HEK293T (cell line): ENCODE data around the gene USF3.

Source experiments
- CTCF ChIA-PET: fragments of 350-600 bp; formaldehyde crosslinking; extraction: SDS; loops from one replicate; lab custom pipeline; 2021; ENCODE audit warnings: antibody characterized with exemption, inconsistent platforms; lab: Yijun Ruan, JAX
- POLR2A ChIA-PET: fragments of 350-600 bp; formaldehyde crosslinking; extraction: SDS; loops from one replicate; lab custom pipeline; 2020; ENCODE audit warnings: antibody characterized with exemption, inconsistent platforms; lab: Yijun Ruan, JAX
- DNase-seq: peaks from one replicate; pipeline ENCODE4 v3.0.0; 2012; ENCODE audit warnings: mixed read lengths; ENCODE audit errors: extremely low spot score
- ARNT ChIP-seq: fragments of 450-650 bp; IDR thresholded peaks from 2 replicates; pipeline ENCODE4 v1.6.1; 2017; ENCODE audit warnings: mild to moderate bottlenecking
- BHLHE40 ChIP-seq: fragments of 450-650 bp; IDR thresholded peaks from 2 replicates; pipeline ENCODE4 v1.6.1; 2016; ENCODE audit warnings: mild to moderate bottlenecking, moderate library complexity, borderline replicate concordance
- CTBP1 ChIP-seq: fragments of 450-650 bp; IDR thresholded peaks from 2 replicates; pipeline ENCODE4 v1.6.1; 2016; ENCODE audit warnings: borderline replicate concordance
- ELF4 ChIP-seq: fragments of 450-650 bp; IDR thresholded peaks from 2 replicates; pipeline ENCODE4 v1.6.1; 2017; ENCODE audit warnings: antibody characterized with exemption
- FOXA1 ChIP-seq: fragments of 450-650 bp; IDR thresholded peaks from 2 replicates; pipeline ENCODE4 v1.6.1; 2016; ENCODE audit warnings: mild to moderate bottlenecking
- FOXK2 ChIP-seq: fragments of 450-650 bp; IDR thresholded peaks from 2 replicates; pipeline ENCODE4 v1.6.1; 2016; ENCODE audit warnings: mild to moderate bottlenecking
- FOXM1 ChIP-seq: fragments of 450-650 bp; IDR thresholded peaks from 2 replicates; pipeline ENCODE4 v1.6.1; 2017; ENCODE audit warnings: mild to moderate bottlenecking, borderline replicate concordance
- HDGF ChIP-seq: fragments of 450-650 bp; IDR thresholded peaks from 2 replicates; pipeline ENCODE4 v1.6.1; 2017; ENCODE audit warnings: antibody characterized with exemption, borderline replicate concordance
- L3MBTL2 ChIP-seq: fragments of 450-650 bp; conservative IDR thresholded peaks from 2 replicates; pipeline ENCODE4 v1.6.1; 2016; ENCODE audit warnings: mild to moderate bottlenecking
- LEF1 ChIP-seq: fragments of 450-650 bp; IDR thresholded peaks from 2 replicates; pipeline ENCODE4 v1.6.1; 2017; ENCODE audit warnings: mild to moderate bottlenecking, borderline replicate concordance
- NFRKB ChIP-seq: fragments of 450-650 bp; IDR thresholded peaks from 2 replicates; pipeline ENCODE4 v1.6.1; 2016; ENCODE audit warnings: mild to moderate bottlenecking, moderate library complexity
- PKNOX1 ChIP-seq: fragments of 450-650 bp; IDR thresholded peaks from 2 replicates; pipeline ENCODE4 v1.6.1; 2016
- SP1 ChIP-seq: fragments of 450-650 bp; IDR thresholded peaks from 2 replicates; pipeline ENCODE4 v1.6.1; 2017
- SUZ12 ChIP-seq: fragments of 450-650 bp; IDR thresholded peaks from 2 replicates; pipeline ENCODE4 v1.6.1; 2016; ENCODE audit warnings: mild to moderate bottlenecking
- TARDBP ChIP-seq: fragments of 450-650 bp; IDR thresholded peaks from 2 replicates; pipeline ENCODE4 v1.6.1; 2016
- ZNF384 ChIP-seq: fragments of 450-650 bp; IDR thresholded peaks from 2 replicates; pipeline ENCODE4 v1.6.1; 2016

USF3 gene

GRCh38 chr3:113625834-113626233 is 70.6 kb downstream of the USF3 start:
- POLR2A ChIA-PET: interaction anchor here (1.2 kb wide), 1 partner anchor 110 kb away, joined by 3 read pairs; no protein-coding TSS in a partner anchor

GRCh38 chr3:113623811-113624210 is 72.6 kb downstream of the USF3 start:
- ChIA-PET CTCF (no interaction called here), POLR2A (no interaction called here)
- TF ChIP-seq BHLHE40: no peak
- no peak for TF ChIP-seq LEF1
- no peak for TF ChIP-seq SP1
- TF ChIP-seq PKNOX1: no peak
- TF ChIP-seq FOXK2: no peak
- TF ChIP-seq FOXA1: no peak
- TF ChIP-seq L3MBTL2: no peak
- no peak for TF ChIP-seq SUZ12
- no peak for TF ChIP-seq FOXM1
- no peak for TF ChIP-seq ZNF384
- TF ChIP-seq HDGF: no peak
- no peak for TF ChIP-seq NFRKB
- no peak for TF ChIP-seq CTBP1
- TF ChIP-seq TARDBP: no peak
- no peak for TF ChIP-seq ARNT
- TF ChIP-seq ELF4: no peak
- no peak for DNase-seq

More at GRCh38 chr3:113625834-113626233, 70.6 kb downstream of the USF3 start:
- no peak for TF ChIP-seq ARNT
- no peak for TF ChIP-seq NFRKB
- no peak for TF ChIP-seq TARDBP
- TF ChIP-seq SP1: no peak
- TF ChIP-seq FOXA1: no peak
- TF ChIP-seq BHLHE40: no peak
- TF ChIP-seq ZNF384: no peak
- TF ChIP-seq ELF4: no peak
- TF ChIP-seq FOXK2: no peak
- CTCF ChIA-PET: no interaction called here
- DNase-seq: no peak

- ChIA-PET POLR2A (no interaction called here), CTCF (no interaction called here)
- TF ChIP-seq PKNOX1 (no peak), SP1 (no peak), SUZ12 (no peak), ZNF384 (no peak), ELF4 (no peak), BHLHE40 (no peak), CTBP1 (no peak), TARDBP (no peak)
- DNase-seq: no peak
Measured at GRCh38 chr3:113623324-113623723, 73.1 kb downstream of the USF3 start.

GRCh38 chr3:113620091-113620490 is 76.4 kb downstream of the USF3 start:
- POLR2A ChIA-PET: no interaction called here

GRCh38 chr3:113617726-113618125 is 78.7 kb downstream of the USF3 start:
- no peak for DNase-seq
- no peak for TF ChIP-seq CTBP1
- TF ChIP-seq LEF1: no peak
- ChIA-PET CTCF (no interaction called here), POLR2A (no interaction called here)

More at GRCh38 chr3:113620091-113620490, 76.4 kb downstream of the USF3 start:
- no peak for DNase-seq
- TF ChIP-seq TARDBP: no peak
- no peak for TF ChIP-seq L3MBTL2
- TF ChIP-seq BHLHE40: no peak
- TF ChIP-seq PKNOX1: no peak
- TF ChIP-seq HDGF: no peak
- TF ChIP-seq SUZ12: no peak
- TF ChIP-seq ELF4: no peak
- TF ChIP-seq LEF1: no peak
- no peak for TF ChIP-seq ZNF384
- CTCF ChIA-PET: no interaction called here

GRCh38 chr3:113615976-113616375 is 80.5 kb downstream of the USF3 start:
- CTCF ChIA-PET: no interaction called here
- no peak for DNase-seq
- TF ChIP-seq PKNOX1 (no peak), SUZ12 (no peak), FOXK2 (no peak), SP1 (no peak), BHLHE40 (no peak), LEF1 (no peak), ELF4 (no peak), ZNF384 (no peak), TARDBP (no peak), L3MBTL2 (no peak), NFRKB (no peak)
- POLR2A ChIA-PET: no interaction called here
